Stromal cell of bone marrow (primary cell): ENCODE measurements around the gene ZCCHC7.
"Not testable (repeated sequence)": the region's sequence is repeated elsewhere in the genome, so short reads cannot be mapped to it uniquely, and the experiment has no call there.

ENCODE experiments used
- DNase-seq: peaks from one replicate; pipeline ENCODE4 v3.0.0-alpha.2; 2012; ENCODE audit warnings: low read depth

Gene ZCCHC7

GRCh38 chr9:37253377-37253937 lies 133.1 kb downstream of the ZCCHC7 start:
- DNase-seq: no peak

- DNase-seq: no peak
Observed at GRCh38 chr9:37255187-37255586, 134.8 kb downstream of the ZCCHC7 start.

- no peak for DNase-seq
Observed at GRCh38 chr9:37255944-37256862, 135.8 kb downstream of the ZCCHC7 start.

- no peak for DNase-seq
Observed at GRCh38 chr9:37259951-37260350, 139.6 kb downstream of the ZCCHC7 start.

GRCh38 chr9:37262410-37262809 lies 142.0 kb downstream of the ZCCHC7 start:
- peak; percentile 20 for DNase-seq

GRCh38 chr9:37264539-37264938 lies 144.2 kb downstream of the ZCCHC7 start:
- DNase-seq: no peak

- no peak for DNase-seq
Observed at GRCh38 chr9:37266630-37267029, 146.3 kb downstream of the ZCCHC7 start.

- DNase-seq: no peak
Observed at GRCh38 chr9:37269221-37269620, 148.8 kb downstream of the ZCCHC7 start.

GRCh38 chr9:37271679-37272078 lies 151.3 kb downstream of the ZCCHC7 start:
- no peak for DNase-seq

GRCh38 chr9:37273595-37273994 lies 153.2 kb downstream of the ZCCHC7 start:
- DNase-seq: no peak

GRCh38 chr9:37281541-37281940 lies 161.2 kb downstream of the ZCCHC7 start:
- no peak for DNase-seq

GRCh38 chr9:37283730-37284325 lies 163.5 kb downstream of the ZCCHC7 start:
- DNase-seq: peak; percentile 55

- DNase-seq: no peak
Observed at GRCh38 chr9:37284636-37285035, 164.3 kb downstream of the ZCCHC7 start.

GRCh38 chr9:37286530-37287175 lies 166.3 kb downstream of the ZCCHC7 start:
- DNase-seq: no peak

- DNase-seq: no peak
Observed at GRCh38 chr9:37287317-37287716, 166.9 kb downstream of the ZCCHC7 start.

- DNase-seq: no peak
Observed at GRCh38 chr9:37289631-37290030, 169.3 kb downstream of the ZCCHC7 start.

GRCh38 chr9:37290366-37290939 lies 170.1 kb downstream of the ZCCHC7 start:
- no peak for DNase-seq

- DNase-seq: peak; percentile 76
Observed at GRCh38 chr9:37290940-37291485, 170.6 kb downstream of the ZCCHC7 start.

GRCh38 chr9:37291612-37292238 lies 171.4 kb downstream of the ZCCHC7 start:
- not testable (repeated sequence) for DNase-seq

GRCh38 chr9:37292896-37293295 lies 172.5 kb downstream of the ZCCHC7 start:
- no peak for DNase-seq
